HG03039 (cell line): ENCODE data around the gene MGRN1.
"Not testable (repeated sequence)": the region's sequence is repeated elsewhere in the genome, so short reads cannot be mapped to it uniquely, and the experiment has no call there.

Experiments used
- ATAC-seq: cut with Tn5 transposase; IDR thresholded peaks from one replicate; pipeline ENCODE4 v1.9.1; 2021; ENCODE audit warnings: mild to moderate bottlenecking, moderate library complexity; ENCODE audit not compliant: unreplicated experiment

Gene MGRN1

DNA sequence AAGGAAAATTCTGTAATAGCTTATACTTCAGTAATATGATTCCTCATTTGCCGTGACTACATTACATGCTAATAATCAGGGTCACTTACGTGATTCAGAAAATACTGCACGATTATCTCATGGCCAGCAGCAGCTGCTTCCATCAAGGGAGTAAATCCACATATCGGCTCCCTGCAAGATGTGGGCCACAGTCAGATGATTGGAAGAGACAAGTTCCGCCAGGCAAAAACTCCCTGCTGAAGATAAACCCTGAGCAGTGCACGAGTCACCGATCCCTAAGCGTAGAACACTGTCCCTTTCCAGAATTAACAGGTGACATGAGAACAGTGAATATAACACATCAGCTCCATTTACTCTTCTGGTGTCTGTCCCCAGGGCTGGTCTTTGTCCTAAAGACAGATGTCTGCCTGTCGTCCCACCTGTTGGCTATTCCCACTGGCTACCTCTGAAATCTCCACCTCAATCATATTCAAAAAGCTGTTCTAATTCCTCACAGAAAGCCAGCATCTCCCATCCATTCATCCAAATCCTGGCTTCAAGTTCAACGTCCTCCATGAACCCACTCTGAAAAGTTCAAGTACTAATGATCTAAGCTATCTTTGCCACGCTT is 100.1 kb downstream of the MGRN1 start:
- no peak for ATAC-seq

DNA sequence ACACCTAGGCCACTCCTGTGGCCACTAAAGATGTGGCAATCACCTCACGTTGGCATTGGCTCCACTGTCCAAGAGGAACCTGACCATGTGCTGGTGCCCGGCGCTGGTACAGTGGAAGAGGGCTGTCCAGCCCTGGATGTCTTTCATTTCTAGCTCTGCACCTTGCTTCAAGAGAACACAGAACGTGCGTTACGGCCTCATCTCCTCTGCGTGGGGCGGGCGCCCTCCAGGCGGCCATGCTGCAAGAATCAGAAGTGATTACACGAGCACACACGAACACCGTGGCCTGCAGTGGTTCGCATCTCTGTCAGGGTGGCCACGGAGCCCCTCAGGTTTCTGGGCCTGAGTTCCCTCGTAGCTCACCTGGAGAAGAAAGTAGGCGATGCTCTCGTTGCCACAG is 102.0 kb downstream of the MGRN1 start:
- no peak for ATAC-seq

DNA sequence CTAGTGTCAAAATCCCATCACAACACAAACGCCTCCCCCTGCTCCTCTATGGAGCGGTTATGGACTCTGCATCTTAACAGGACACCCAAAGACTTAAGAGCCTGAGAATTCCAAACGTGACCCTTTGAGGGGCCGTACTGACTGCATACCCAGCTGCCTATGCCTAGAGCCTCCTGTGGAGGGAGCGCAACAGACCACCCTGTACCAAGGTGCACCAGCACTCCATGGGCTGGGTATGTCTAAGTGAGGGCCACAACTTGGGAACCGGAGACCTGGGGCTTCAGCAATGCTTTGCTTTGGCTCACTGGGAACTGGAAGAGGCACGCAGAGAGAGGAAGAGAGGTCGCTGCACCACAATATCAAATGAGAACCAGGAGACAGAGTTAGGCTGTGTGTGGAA is 104.0 kb downstream of the MGRN1 start:
- ATAC-seq, result no peak

DNA sequence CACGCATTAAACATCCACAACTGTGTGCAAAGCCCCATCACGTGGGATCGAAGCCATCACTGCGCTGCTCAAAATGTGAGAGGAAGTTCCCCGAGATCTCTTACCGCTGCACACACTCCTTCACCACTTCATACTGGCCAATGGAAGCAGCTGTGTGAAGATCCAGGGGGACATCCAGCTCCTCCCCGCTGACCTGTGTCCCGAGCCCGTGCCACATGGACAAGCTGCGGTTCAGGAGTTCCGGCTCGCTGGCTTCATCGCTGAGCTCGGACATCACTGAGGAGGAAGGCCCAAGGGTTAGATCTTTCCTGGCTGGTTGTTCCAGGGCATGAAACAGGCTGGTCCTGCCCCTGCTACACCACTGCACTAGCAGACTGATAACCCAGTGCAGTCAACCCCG is 105.2 kb downstream of the MGRN1 start:
- ATAC-seq, result no peak

DNA sequence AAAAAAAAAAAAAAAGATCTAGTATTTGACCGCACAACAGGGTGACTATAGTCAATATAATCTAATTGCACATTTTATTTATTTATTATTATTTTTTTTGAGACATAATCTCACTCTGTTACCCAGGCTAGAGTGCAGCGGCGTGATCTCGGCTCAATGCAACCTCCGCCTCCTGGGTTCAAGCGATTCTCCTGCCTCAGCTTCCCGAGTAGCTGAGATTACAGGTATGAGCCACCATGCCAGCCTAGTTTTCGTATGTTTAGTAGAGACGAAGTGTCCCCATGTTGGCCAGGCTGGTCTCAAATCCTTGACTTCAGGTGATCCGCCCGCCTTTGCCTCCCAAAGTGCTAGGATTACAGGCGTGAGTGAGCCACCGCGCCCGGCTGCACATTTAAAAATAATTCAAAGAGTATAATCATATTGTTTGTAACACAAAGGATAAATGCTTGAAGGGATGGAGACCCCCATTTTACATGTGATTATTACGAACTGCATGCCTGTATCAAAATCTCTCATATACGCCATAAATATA is 108.7 kb downstream of the MGRN1 start:
- ATAC-seq, result no peak

DNA sequence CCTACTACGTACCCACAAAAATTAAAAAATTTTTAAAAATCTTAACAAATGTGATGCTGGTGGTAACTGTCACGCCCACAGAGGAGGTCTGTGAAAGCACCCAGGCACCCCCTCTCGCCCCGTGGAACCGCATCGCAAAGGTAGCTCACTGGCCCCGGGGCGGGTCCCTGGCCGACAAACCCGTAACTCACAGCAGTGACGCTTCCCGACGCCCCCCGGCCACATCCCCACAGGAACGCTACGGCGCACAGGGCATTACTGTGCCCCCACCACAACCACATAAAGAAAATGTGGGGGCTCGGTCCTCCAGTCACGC is 109.1 kb downstream of the MGRN1 start:
- ATAC-seq, result peak; percentile 10

DNA sequence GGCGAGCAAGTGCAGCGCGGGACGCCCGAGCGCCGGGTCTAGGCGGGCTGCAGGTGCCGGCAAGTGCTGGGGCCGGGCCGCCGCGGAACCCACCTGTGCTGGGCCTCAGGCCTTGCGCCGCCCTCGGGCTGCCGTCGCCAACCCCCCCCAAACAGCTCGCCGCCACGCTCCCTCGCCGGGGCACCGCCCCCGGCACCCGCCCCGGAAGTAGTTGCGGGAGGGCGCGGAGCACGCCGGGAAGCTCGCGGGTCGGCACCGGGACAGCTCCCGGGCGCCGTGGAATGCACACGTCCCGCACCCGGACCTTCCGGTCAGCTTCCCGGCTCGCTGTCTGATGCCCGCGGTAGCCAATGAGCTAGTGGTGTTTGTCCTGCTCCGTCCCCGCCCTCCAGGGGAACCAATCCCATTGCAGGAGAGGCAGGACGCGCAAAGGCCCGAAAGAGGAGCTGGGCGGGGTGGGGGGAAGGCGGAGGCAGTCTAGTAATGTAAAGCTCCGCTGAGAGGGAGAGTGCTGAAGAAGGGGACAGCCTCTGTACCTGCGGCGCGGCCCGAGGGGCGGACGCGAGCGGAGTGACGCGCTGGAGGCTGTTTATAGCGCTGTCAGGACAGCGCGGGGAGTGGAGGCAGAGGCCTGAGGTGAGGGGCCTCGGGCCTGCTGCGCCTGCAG is 109.6 kb downstream of the MGRN1 start, which contains the start of the genes ANKS3 and DNAAF8:
Gene ANKS3, minus strand, starts transcription at position 209 of the 667 bp plus-strand sequence. CDS start 4,122 bp downstream, outside the sequence.
Gene DNAAF8, plus strand, starts transcription at position 475 of the 667 bp plus-strand sequence. CDS start 1,978 bp downstream, outside the sequence.
- ATAC-seq, result peak; percentile 72

DNA sequence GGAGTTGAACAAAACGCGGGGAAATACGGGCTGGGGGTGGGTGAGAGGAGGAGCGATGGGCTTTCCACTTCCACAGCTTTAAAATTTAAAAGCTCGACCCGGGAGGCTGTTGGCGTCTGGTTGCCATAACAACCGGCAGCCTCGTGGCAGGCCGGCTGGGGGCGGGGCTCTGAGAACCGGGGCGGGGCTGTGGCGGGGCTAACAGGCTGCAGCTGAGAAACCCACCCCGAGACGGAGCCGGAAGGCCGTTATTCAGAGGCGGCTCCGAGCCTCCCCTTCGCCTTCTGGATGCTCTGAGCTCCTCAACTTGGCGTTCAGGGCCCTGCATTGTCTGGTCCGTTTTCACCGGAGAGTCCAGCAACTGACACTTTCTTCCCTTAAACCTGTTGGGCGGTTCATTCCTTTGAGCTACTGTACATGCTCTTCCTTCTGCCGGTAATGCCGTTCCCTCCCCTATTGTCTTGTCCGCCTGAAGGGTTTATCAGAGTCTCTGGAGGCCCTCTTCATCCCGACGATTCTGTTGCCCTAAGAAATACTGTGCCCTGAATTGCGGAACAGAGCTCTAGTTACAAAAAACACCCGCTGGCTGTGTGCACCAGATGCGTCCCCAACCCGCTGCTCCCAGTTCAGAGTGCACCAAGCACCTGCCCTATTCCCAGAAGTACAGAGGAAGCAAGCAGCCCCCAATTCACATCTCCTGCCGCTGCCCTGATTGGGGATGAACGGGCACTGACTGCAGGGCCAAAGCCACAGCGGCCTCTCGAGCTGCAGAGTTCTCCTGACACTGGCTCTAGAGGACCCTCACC is 110.3 kb downstream of the MGRN1 start:
- peak; percentile 47 for ATAC-seq

DNA sequence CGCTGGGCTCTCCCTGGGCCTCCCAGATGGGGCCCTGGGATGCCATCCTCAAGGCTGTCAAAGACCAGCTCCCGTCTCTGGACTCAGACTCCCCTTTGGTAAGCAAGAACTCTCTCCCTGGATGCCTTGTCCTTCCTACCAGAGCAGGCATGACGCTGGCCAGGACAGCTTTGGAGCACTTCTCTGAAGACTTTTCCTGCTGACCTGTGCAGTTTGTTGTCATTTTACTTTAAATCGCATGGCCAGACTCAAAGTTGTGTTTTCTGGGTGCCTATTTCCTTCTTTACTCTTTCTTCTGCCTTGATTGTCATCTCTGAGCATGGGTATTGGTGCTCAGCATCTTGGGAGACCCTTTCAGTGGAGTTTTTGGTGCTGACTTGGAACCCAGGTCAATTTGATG is 111.9 kb downstream of the MGRN1 start:
- ATAC-seq, result no peak

DNA sequence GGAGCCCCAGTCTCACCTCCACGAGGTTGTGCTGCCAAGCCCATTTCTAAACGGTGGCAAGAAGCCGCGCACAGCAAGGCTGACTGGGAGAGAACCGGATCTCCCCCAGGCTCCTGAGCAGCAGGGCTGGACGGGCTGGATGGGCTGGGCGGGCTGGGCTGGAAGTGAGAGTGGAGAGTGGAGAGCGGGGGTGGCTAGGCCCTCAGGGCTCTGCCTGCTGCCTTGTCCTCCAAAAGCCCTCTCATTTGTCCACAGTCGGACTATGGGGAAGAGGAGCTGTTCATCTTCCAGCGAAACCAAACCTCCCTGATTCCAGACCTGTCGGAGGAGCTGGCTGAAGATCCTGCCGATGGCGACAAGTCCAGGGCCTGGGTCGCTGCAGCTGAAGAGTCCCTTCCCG is 112.9 kb downstream of the MGRN1 start:
- no peak for ATAC-seq

DNA sequence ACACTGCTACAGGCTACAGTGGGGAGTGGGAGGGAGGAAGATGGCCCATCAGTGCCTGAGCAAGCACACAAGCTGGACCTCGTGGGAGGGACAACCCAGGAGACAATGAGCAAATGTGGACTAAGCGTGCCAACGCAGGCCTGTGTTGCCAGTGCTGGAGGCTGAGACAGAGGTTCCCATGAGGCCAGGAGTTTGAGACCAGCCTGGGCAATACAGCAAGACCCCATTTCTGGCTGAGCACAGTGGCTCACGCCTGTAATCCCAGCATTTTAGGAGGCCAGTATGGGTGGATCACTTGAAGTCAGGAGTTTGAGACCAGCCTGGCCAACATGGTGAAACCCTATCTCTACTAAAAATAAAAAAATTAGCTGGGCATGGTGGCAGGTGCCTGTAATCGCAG is 113.7 kb downstream of the MGRN1 start:
- ATAC-seq, result not testable (repeated sequence)
